ENCODE results near the gene LRRC1.

LRRC1 gene

GRCh38 chr6:53811082-53811481 lies 16.3 kb downstream of the LRRC1 start:
- no peaks in the 10 kb centered on the region for H3K9me3 ChIP-seq (ENCODE audit: low read length)
- peaks cover 15% of the 10 kb centered on the region for H3K4me1 ChIP-seq (ENCODE audit: insufficient read depth, low read length)
- no peaks in the 10 kb centered on the region for H3K27me3 ChIP-seq (ENCODE audit: insufficient read depth, low read length)
- no peak overlapping the region for H3K4me3 ChIP-seq (ENCODE audit: low read length)
- H3K36me3 ChIP-seq (ENCODE audit: insufficient read depth, low read length), result no peaks in the 10 kb centered on the region
- no peak overlapping the region for H2AFZ ChIP-seq (ENCODE audit: low read depth, low read length)

- H3K36me3 ChIP-seq (ENCODE audit: insufficient read depth, low read length), result no peaks in the 10 kb centered on the region
- H3K4me3 ChIP-seq (ENCODE audit: low read length), result no peak overlapping the region
- peaks cover 15% of the 10 kb centered on the region for H3K4me1 ChIP-seq (ENCODE audit: insufficient read depth, low read length)
- no peaks in the 10 kb centered on the region for H3K9me3 ChIP-seq (ENCODE audit: low read length)
- no peak overlapping the region for H2AFZ ChIP-seq (ENCODE audit: low read depth, low read length)
- H3K27me3 ChIP-seq (ENCODE audit: insufficient read depth, low read length), result no peaks in the 10 kb centered on the region
Observed at GRCh38 chr6:53811746-53812145, 16.9 kb downstream of the LRRC1 start.

- Histone ChIP-seq H3K9me3 (ENCODE audit: low read length) (no peaks in the 10 kb centered on the region), H3K36me3 (ENCODE audit: insufficient read depth, low read length) (no peaks in the 10 kb centered on the region), H3K27me3 (ENCODE audit: insufficient read depth, low read length) (no peaks in the 10 kb centered on the region), H2AFZ (ENCODE audit: low read depth, low read length) (no peak overlapping the region), H3K4me1 (ENCODE audit: insufficient read depth, low read length) (peaks cover 12% of the 10 kb centered on the region), H3K4me3 (ENCODE audit: low read length) (no peak overlapping the region)
Observed at GRCh38 chr6:53813096-53813495, 18.3 kb downstream of the LRRC1 start.

- Histone ChIP-seq H3K27me3 (ENCODE audit: insufficient read depth, low read length) (no peaks in the 10 kb centered on the region), H3K36me3 (ENCODE audit: insufficient read depth, low read length) (no peaks in the 10 kb centered on the region), H3K9me3 (ENCODE audit: low read length) (no peaks in the 10 kb centered on the region), H2AFZ (ENCODE audit: low read depth, low read length) (no peak overlapping the region), H3K4me1 (ENCODE audit: insufficient read depth, low read length) (peaks cover 5% of the 10 kb centered on the region), H3K4me3 (ENCODE audit: low read length) (no peak overlapping the region)
Observed at GRCh38 chr6:53813801-53814200, 19.0 kb downstream of the LRRC1 start.

- Histone ChIP-seq H2AFZ (ENCODE audit: low read depth, low read length) (no peak overlapping the region), H3K4me3 (ENCODE audit: low read length) (no peak overlapping the region), H3K4me1 (ENCODE audit: insufficient read depth, low read length) (no peaks in the 10 kb centered on the region), H3K9me3 (ENCODE audit: low read length) (no peaks in the 10 kb centered on the region), H3K36me3 (ENCODE audit: insufficient read depth, low read length) (no peaks in the 10 kb centered on the region), H3K27me3 (ENCODE audit: insufficient read depth, low read length) (no peaks in the 10 kb centered on the region)
Observed at GRCh38 chr6:53814353-53814752, 19.5 kb downstream of the LRRC1 start.

- H3K9me3 ChIP-seq (ENCODE audit: low read length), result no peaks in the 10 kb centered on the region
- peaks cover 3% of the 10 kb centered on the region for H3K4me1 ChIP-seq (ENCODE audit: insufficient read depth, low read length)
- no peak overlapping the region for H3K4me3 ChIP-seq (ENCODE audit: low read length)
- H3K36me3 ChIP-seq (ENCODE audit: insufficient read depth, low read length), result no peaks in the 10 kb centered on the region
- H2AFZ ChIP-seq (ENCODE audit: low read depth, low read length), result no peak overlapping the region
- H3K27me3 ChIP-seq (ENCODE audit: insufficient read depth, low read length), result no peaks in the 10 kb centered on the region
Observed at GRCh38 chr6:53815381-53816119, 20.7 kb downstream of the LRRC1 start.

- no peaks in the 10 kb centered on the region for H3K27me3 ChIP-seq (ENCODE audit: insufficient read depth, low read length)
- H3K9me3 ChIP-seq (ENCODE audit: low read length), result no peaks in the 10 kb centered on the region
Observed at GRCh38 chr6:53818858-53819609, 24.2 kb downstream of the LRRC1 start.

GRCh38 chr6:53822401-53823125 lies 27.8 kb downstream of the LRRC1 start:
- Histone ChIP-seq H3K4me3 (ENCODE audit: low read length) (no peak overlapping the region), H3K4me1 (ENCODE audit: insufficient read depth, low read length) (peaks cover 6% of the 10 kb centered on the region), H2AFZ (ENCODE audit: low read depth, low read length) (no peak overlapping the region)

More at GRCh38 chr6:53818858-53819609, 24.2 kb downstream of the LRRC1 start:
- H3K4me1 ChIP-seq (ENCODE audit: insufficient read depth, low read length), result peaks cover 3% of the 10 kb centered on the region
- no peak overlapping the region for H3K4me3 ChIP-seq (ENCODE audit: low read length)
- no peaks in the 10 kb centered on the region for H3K36me3 ChIP-seq (ENCODE audit: insufficient read depth, low read length)
- H2AFZ ChIP-seq (ENCODE audit: low read depth, low read length), result no peak overlapping the region

GRCh38 chr6:53824714-53825113 lies 29.9 kb downstream of the LRRC1 start:
- H3K36me3 ChIP-seq (ENCODE audit: insufficient read depth, low read length), result no peaks in the 10 kb centered on the region
- no peaks in the 10 kb centered on the region for H3K9me3 ChIP-seq (ENCODE audit: low read length)
- H2AFZ ChIP-seq (ENCODE audit: low read depth, low read length), result no peak overlapping the region
- no peaks in the 10 kb centered on the region for H3K27me3 ChIP-seq (ENCODE audit: insufficient read depth, low read length)
- H3K4me1 ChIP-seq (ENCODE audit: insufficient read depth, low read length), result peaks cover 6% of the 10 kb centered on the region
- H3K4me3 ChIP-seq (ENCODE audit: low read length), result no peak overlapping the region

More at GRCh38 chr6:53822401-53823125, 27.8 kb downstream of the LRRC1 start:
- no peaks in the 10 kb centered on the region for H3K9me3 ChIP-seq (ENCODE audit: low read length)
- H3K27me3 ChIP-seq (ENCODE audit: insufficient read depth, low read length), result no peaks in the 10 kb centered on the region
- H3K36me3 ChIP-seq (ENCODE audit: insufficient read depth, low read length), result no peaks in the 10 kb centered on the region

GRCh38 chr6:53825532-53826321 lies 30.9 kb downstream of the LRRC1 start:
- Histone ChIP-seq H3K36me3 (ENCODE audit: insufficient read depth, low read length) (no peaks in the 10 kb centered on the region), H3K27me3 (ENCODE audit: insufficient read depth, low read length) (no peaks in the 10 kb centered on the region), H3K9me3 (ENCODE audit: low read length) (no peaks in the 10 kb centered on the region), H3K4me1 (ENCODE audit: insufficient read depth, low read length) (peaks cover 3% of the 10 kb centered on the region), H3K4me3 (ENCODE audit: low read length) (no peak overlapping the region), H2AFZ (ENCODE audit: low read depth, low read length) (no peak overlapping the region)

GRCh38 chr6:53827531-53827930 lies 32.7 kb downstream of the LRRC1 start:
- Histone ChIP-seq H2AFZ (ENCODE audit: low read depth, low read length) (no peak overlapping the region), H3K27me3 (ENCODE audit: insufficient read depth, low read length) (no peaks in the 10 kb centered on the region), H3K4me1 (ENCODE audit: insufficient read depth, low read length) (peaks cover 3% of the 10 kb centered on the region), H3K4me3 (ENCODE audit: low read length) (no peak overlapping the region), H3K36me3 (ENCODE audit: insufficient read depth, low read length) (no peaks in the 10 kb centered on the region), H3K9me3 (ENCODE audit: low read length) (no peaks in the 10 kb centered on the region)

- H3K36me3 ChIP-seq (ENCODE audit: insufficient read depth, low read length), result no peaks in the 10 kb centered on the region
- peaks cover 7% of the 10 kb centered on the region for H3K4me1 ChIP-seq (ENCODE audit: insufficient read depth, low read length)
- no peak overlapping the region for H2AFZ ChIP-seq (ENCODE audit: low read depth, low read length)
- no peaks in the 10 kb centered on the region for H3K27me3 ChIP-seq (ENCODE audit: insufficient read depth, low read length)
- no peak overlapping the region for H3K4me3 ChIP-seq (ENCODE audit: low read length)
- no peaks in the 10 kb centered on the region for H3K9me3 ChIP-seq (ENCODE audit: low read length)
Observed at GRCh38 chr6:53828215-53828614, 33.4 kb downstream of the LRRC1 start.
